GM19239 (cell line): ENCODE data around the gene ARHGAP44.

ENCODE experiments used
- DNase-seq: peaks from one replicate; pipeline ENCODE4 v3.0.0; 2011; ENCODE audit warnings: low spot score; ENCODE audit not compliant: insufficient read length
- FAIRE-seq: peaks from 2 replicates; lab custom pipeline; 2011; peaks lifted over from hg19 to GRCh38; lab: Jason Lieb, UNC

The ARHGAP44 gene

DNA sequence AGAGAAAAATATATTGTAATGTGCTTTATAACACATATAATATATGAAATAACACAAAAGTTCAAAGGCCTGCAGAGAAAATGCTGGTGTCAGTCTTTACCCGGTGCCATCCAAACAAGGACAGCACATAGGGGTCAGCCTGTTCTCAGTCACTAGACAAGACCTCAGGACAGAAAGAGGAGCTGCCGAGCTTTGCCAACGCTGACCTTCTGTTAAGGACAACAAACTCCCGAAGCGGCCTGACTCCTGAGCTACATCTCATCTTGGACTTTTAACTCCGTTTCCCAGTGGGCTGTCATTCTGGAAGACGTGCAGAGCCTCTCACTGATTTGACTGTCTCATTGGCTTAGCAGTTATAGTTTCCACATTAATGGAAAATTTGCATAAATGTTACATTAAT, 221.7 kb downstream of the ARHGAP44 start:
- FAIRE-seq (no peak), DNase-seq (no peak)

DNA sequence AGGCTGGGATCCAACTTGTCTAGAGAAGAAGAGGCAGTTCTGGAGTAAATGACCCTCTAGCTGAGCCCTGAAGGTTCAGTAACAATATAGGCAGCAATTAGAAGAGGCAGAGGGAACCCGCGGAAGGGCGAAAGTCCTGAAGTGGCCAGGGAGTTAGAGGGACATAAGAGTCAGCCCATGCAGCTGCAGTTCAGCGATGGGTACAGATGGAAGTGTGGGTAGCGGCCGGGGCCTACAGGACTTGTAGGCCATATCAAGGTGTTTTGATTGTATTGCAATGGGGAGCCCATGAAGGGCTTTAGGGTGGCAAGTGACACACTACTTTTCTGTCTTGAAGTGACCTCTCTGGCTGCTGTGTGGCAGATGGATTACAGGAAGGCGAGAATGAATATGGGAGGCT, 225.5 kb downstream of the ARHGAP44 start:
- DNase-seq = no peak
- no peak for FAIRE-seq

DNA sequence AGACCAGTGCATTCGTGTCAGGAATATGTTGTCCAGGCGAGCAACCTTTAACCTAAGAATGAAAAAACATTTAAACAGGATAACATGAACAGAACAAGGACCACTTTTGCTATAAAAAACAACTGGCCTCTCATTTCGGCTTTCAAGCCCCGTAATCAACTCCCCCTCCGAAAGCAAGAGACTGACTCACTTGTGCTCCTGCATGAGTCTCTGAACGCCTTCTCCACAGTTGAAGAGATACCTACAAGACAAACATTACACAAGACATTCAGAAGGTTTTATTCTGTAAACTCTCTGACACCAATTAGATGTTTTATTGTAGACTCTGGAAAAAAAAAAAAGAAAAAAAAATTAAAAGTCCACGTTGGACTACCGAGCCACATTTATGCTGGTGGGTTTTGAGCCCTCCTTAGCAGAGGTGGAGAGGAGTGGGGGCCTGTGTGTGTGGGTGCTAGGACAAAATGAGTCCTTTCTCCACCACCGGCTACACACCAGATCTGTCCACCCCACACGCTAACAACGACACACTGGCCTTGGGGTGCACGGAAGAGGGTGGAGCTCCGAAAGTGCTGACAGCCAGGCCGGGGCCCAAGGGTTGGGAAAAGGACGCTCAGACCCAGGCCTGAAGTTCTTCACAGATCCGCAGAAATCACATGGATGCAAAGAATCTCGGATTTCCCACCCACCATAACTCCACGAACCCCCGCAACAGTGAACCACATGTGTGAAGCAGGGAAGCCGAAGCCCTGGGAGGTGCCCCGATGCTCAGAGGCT, 227.8 kb downstream of the ARHGAP44 start:
- FAIRE-seq = no peak
- DNase-seq = no peak

DNA sequence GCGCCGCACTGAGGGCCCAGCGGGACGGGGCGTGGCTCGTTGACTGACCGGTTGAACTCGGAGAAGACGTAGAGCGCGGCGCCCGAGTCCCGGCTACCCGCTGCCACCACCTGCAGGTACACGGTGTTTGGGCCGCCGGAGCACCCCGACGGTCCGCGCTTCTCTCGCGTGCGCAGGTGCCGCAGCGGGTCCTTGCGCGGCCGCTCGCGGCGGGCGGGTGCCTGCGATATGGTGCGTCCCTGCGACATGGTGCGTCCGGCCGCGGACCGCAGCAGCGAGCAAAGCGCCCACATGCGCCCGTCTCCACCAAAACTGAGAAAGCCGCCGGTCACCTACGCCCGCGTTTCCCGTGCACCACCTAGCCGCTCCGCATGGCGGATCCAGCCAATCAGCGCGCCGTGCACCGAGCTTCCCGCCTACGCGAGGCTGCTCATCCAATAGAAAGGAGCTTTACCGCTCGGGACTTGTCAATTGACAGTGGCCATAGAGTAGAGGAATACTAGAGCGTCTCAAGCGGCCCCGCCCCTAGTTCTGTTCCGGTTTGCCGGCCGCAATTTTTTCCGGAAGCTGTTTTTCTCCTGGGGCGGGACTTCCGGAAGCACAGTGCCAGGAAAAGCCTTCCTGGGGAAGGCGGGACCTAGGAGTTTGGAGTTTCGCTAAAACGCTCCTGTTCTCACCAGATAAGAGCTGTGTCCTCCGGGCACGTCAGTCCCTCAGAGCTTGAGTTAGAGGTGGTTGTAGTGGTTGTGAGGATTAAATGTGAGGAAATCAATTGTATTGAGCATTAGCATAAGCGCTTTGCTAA, 228.6 kb downstream of the ARHGAP44 start, which contains the start of gene ELAC2:
Gene ELAC2, minus strand, starts transcription at position 373 of the 805 bp plus-strand sequence. Its CDS starts 80 bp downstream, at position 293.
- FAIRE-seq = peak; percentile 94
- peak; percentile 82 for DNase-seq

DNA sequence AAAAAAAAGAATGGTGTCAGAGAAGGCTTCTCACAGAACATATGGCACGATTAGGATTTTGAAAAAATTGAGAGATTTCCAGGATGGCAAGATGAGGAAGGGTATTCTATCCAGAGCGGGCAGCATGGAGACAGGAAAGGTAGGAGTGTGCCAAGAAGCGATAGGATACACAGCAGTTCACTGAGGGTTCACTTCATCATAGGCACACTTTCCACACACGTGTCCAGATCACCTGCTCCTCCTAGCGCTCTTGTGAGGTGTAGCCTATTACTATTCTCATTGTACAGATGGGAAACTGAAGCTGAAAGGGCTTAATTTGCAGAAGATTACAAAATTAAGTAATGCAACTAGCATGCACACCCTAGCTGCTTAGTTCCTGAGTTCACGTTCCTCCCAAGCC, 234.7 kb downstream of the ARHGAP44 start:
- DNase-seq = no peak
- no peak for FAIRE-seq

DNA sequence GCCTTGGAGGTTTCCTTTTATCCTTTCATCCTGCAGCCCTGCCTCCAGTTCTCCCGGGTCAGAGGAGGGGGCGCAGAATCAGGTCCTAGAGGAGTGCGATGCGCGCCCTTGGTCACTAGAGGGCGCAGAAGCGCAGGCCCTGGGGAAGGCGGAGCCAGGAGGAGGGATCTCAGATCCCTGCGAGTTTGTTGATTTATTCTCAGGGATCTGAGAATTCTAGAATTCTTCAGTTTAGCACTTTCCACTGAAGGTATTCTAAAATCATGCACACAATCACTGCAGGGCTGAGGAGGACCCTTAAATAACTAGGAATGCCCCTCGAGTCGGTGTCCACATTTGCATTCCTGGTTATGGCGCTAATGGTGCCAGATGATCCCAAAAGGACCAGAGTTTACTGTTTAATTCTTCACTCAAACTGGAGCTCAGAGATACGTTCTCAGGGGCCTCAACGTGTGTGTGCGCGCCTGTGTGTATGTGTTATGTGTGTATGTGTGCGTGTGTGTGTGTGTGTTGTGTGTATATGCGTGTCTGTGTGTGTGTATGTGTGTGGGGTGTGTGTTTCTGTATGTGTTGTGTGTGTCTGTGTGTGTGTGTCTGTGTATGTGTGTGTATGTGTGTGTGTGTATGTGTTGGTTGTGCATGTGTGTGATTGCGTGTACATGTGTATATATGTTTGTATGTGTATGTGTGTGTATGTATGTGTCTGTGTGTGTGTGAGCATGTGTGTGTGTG, 235.4 kb downstream of the ARHGAP44 start:
- DNase-seq (no peak), FAIRE-seq (peak; percentile 63)

DNA sequence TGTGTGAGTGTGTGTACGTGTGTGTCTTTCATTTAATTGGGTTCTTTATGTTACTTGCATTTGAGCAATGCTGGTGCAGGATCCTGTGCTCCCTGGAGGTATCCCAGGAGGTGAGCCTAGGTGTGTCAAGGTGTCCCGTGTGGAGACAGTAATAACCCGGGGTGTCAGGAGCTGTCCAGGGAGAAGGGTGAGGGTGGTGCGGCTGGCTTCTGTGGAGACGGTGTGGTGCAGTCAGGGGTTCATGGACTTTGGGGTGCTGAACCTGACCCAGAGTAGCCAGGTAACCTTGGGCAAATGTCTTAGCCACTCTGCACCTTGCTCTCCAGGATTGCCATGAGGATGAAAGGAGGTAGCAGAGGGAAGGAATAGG, 235.9 kb downstream of the ARHGAP44 start:
- DNase-seq (no peak), FAIRE-seq (no peak)

DNA sequence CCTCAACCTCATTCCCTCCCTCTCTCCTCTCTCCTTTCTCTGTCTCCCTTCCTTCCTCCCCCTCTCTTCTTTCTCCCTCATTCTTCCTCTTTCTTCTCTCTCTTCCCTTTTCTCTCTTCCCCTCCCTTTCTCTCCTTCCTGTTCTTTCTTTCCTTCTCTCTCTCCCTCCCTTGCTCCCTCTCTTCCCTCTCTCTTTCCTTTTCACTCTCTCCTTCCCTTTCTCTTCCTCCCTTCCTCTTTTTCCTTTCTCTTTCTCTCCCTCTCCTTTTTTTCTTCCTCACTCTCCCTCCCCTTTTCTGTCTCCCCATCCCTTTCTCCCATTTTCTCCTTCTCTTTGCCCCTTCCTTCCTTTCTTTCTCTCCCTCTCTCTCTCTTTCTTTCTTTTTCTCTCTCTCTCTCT, 236.4 kb downstream of the ARHGAP44 start:
- no peak for DNase-seq
- no peak for FAIRE-seq

DNA sequence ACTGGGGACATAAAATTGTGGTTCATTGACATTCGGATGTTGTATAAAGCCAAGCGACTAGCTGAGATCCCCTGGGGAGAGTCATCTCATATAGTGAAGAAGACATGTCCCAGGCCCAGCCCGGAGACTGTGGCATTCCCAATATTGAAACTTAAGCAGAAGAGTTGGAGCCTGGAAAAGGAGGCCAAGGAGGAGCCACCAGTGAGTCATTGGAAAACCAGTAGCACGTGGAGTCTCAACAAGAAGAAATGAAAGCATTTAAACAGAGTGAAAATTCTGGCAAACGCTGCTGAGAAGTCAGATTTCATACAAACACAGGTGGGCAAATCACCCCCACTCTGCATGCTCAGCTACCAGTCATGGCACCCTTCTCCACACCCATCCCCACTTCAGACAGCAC, 237.9 kb downstream of the ARHGAP44 start:
- DNase-seq = no peak
- no peak for FAIRE-seq

DNA sequence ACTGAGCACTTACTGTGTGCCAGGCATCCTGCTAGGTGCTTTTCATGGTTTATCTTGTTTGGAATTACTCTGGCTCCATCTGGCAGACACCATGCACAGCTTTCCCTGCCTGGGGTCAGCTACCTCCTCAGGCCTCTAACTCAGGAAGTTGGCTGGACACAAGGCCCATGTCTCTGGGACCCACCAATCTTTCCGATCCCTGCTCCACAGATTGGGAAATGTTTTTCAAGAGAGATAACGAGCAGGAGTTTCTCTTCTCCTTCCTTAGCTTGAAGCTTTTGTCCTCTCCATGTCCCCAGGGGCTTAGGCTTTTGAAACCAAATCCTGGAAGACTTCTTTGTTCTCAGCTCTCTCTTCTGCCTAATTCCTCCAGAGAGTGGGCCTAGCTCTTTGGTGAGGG, 240.0 kb downstream of the ARHGAP44 start:
- DNase-seq (no peak), FAIRE-seq (no peak)

DNA sequence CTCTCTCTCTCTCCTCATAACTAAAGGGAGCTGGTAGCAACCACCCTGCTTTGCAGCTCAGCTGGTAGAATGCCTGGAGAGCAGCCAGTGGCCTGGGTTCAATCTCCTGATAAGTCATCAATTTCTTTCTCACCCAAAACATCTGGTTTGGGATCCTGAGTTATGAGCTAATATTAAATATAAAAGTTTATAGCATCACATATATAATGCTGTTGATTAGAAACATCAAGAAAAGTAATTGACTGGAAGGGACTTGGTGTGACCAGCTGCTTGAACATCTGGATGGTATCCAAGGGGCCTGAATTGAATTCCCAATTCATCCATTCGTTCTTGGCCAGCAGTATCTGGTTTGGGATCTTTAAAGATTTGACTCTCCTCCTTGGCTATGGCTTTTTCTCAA, 240.8 kb downstream of the ARHGAP44 start:
- DNase-seq = no peak
- FAIRE-seq = no peak

DNA sequence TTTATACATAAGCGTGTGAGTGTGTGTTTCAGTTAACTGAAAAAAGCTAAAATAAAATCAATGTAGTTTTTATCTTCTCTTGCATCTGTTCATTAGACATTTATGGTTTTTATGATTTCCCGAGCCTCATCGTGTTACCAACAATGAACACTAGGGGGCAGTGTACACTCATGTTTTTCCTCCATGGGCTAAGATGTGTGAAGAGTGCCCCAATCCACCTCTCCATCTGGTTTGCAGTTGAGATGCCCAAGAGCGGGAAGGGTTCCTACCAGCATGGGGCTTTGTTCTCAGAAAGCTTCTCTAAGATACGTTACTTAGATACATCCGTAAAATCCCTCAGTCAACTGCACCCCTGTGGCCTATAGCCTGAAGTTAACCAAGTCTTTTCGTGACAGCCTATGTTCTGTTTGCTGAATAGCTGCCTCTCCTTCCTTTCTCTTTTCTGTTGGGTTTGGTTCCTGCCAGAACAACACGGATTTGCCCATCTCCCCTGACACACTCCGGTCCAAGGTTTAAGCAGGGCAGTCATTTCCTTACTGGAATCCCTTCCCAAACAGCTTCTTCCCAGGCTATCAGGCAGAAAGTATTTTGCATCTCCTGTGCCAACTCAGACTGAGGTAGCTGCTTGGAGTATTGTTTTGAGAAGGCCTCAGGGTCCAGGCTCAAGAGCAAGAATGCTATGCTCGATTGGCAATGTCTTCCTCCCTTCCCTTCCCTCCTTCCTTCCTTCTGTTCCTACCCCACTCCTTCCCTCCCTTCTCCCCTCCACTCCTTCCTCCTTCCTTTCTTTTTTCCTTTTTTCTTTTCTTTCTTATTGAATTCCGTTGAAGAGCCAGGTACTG, 241.4 kb downstream of the ARHGAP44 start:
- peak; percentile 94 for FAIRE-seq

DNA sequence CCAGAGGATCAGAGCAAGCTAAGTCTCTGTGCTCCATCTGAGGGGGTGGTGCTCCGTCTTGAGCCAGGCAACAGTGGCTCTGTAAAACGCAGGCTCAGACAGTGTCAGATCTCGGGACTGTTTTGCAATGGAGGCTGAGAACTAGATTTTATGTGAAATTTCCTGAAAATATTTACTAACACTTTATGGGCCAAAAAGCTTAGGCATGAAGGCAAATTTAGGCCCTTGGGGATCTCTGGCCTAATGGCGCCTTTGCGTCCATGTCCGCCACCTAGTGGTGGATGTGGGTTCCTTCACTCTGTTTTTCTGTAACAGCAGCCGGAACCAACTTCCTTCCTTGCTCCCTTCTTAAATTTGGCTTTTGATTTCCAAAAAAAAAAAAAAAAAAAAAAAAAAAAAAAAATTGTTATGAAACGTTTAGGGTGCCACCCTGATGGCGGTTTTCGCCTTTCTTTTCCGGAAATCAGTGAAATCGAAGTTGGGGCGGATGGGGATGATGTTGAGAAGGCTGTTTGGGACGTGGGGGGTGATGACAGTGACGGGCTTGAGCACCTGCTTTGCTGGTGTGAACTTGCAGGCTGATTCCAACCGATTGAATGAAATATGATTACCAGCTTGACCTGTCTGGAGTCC, 242.5 kb downstream of the ARHGAP44 start:
- FAIRE-seq (peak; percentile 75), DNase-seq (peak; percentile 42)

More for the DNA sequence above, 241.4 kb downstream of the ARHGAP44 start:
- peak; percentile 30 for DNase-seq

DNA sequence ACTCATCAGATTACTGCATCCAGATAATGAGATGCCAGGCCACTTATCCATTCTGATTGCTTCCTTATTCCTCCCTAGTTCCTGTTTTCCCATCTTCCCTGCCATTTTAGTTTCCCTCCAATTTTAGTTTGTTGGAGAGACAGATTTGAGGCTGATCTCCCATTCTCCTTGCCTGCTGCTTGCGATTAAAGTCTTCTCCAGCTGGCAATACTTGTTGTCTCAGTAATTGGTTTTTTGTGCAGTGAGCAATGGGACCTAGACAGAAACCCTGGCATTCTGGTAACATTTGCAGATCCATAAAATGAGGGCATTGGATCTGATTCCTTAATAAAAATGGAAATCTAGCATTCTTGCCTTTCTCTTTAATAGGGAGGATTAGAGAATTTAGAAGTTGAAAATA, 246.1 kb downstream of the ARHGAP44 start:
- no peak for FAIRE-seq
- DNase-seq = no peak

DNA sequence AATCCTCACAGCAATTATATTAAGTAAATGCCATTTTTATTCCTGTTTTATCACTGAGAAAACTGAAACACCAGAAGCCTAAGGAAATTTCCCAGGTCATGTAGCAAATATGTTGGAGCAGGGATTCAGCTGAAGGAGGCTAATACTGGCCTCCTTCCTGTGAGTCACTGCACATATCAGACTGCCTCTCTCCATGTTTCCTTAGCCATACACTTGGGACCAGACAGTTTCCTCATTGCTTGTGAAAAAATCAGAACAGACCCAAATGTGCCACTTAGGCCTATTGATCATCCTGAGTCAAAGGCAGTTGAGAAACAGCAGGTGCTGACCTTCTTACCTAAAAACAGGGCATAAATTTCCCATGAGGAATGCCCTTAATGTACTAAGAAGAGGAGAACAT, 247.5 kb downstream of the ARHGAP44 start:
- FAIRE-seq = no peak
- no peak for DNase-seq

DNA sequence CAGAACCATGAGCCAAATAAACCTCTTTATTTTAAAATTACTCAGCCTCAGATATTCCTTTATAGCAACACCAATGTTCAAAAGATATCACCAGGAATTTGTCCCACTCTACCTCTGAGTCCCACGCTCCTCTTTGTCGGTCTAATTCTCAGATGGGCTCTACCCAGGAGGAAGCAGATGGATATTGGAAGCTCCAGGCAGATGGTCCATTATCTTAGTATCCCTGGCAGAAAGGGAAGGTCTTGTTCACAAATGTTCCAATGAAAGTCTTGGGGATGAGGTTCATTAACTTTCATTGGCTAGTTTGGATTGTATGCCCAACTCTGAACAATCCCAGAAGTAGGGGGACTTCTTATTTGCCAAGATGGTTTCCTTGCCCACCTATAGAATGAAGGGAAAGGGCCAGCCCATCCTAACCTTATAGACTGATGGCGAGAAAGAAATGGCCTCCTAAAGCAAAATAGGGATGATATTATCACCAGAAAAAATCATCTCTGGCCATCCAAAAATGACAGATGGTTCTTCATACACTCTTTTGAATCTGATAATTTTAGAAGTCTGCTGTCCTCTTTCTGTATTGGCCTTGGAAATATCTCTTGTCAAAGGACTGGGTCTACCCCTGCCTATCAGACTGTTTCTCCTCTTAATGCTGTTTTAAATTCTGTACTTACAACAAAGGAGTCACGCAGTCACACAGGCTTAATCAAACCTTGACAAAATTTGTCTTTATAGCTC, 249.8 kb downstream of the ARHGAP44 start:
- no peak for FAIRE-seq
- DNase-seq = no peak
